ENCODE data around the gene FUOM. TPM values are rescaled to one million over a fixed set of nuclear protein-coding genes. Genes with fewer than 3 reads are reported as not detected.

The FUOM gene
- total and polyA plus RNA-seq, 2 experiments from 2014 or later: 30.8 to 33.9 TPM

- no peak overlapping the region for H3K27ac ChIP-seq (ENCODE audit: low read depth)
- peak overlapping the region; percentile 96 for H3K4me2 ChIP-seq
- no peaks in the 10 kb centered on the region for H3K36me3 Mint-ChIP-seq (ENCODE audit: low read depth)
- H4K20me1 ChIP-seq (replicated peaks; ENCODE audit: insufficient read depth): no peaks in the 10 kb centered on the region; the same call in 1 of the 2 replicates
- H3K4me1 ChIP-seq (ENCODE audit: insufficient read depth): peaks cover 5% of the 10 kb centered on the region; the same call in 1 of the 2 replicates
- H3K4me3 ChIP-seq: peak overlapping the region; percentile 74
- H3K9me3 Mint-ChIP-seq: no peaks in the 10 kb centered on the region; the same call in 2 of the 3 replicates
- peak overlapping the region; percentile 93 for H2AFZ ChIP-seq
- peaks cover 60% of the 10 kb centered on the region for H3K27me3 ChIP-seq (ENCODE audit: insufficient read depth)
- no peak overlapping the region for H3K27ac Mint-ChIP-seq
- peaks cover 41% of the 10 kb centered on the region for H3K27me3 Mint-ChIP-seq (ENCODE audit: insufficient read depth, low read depth, poor library complexity)
- peak; percentile 63 for DNase-seq (ENCODE audit: low spot score)
- H3K4me3 Mint-ChIP-seq: peak overlapping the region; percentile 77
- no peaks in the 10 kb centered on the region for H3K9me2 ChIP-seq (ENCODE audit: insufficient read depth)
- peak; percentile 35 for ATAC-seq
- H3F3A ChIP-seq (replicated peaks; ENCODE audit: low read depth): 0 out of 2 replicates have a peak, but pooled peaks cover 3% of the 10 kb centered on the region
- no peaks in the 10 kb centered on the region for H3K36me3 ChIP-seq (ENCODE audit: insufficient read depth)
- H3K4me1 Mint-ChIP-seq: peaks cover 2% of the 10 kb centered on the region; the same call in 2 of the 3 replicates
- H3K79me2 ChIP-seq (replicated peaks; ENCODE audit: insufficient read depth): no peaks in the 10 kb centered on the region
- TF ChIP-seq NANOG (IDR thresholded peaks at IDR 0.05; ENCODE audit: borderline replicate concordance) (no peak), EZH2 (IDR thresholded peaks at IDR 0.05; ENCODE audit: low read depth, unreplicated experiment) (no peak), ZNF331 (CRISPR knock-in tag; IDR thresholded peaks at IDR 0.05; ENCODE audit: low read depth) (no peak), STAT1 (IDR thresholded peaks at IDR 0.05; ENCODE audit: unreplicated experiment) (no peak), CTCF (conservative IDR thresholded peaks at IDR 0.05; ENCODE audit: low read depth in 2 of 2) (no peak), POLR2AphosphoS5 (IDR thresholded peaks at IDR 0.05; ENCODE audit: low read depth) (peak; percentile 9; the same call in 1 of the 2 replicates)
Measured at GRCh38 chr10:133378251-133379096, 20.7 kb upstream of the FUOM start.

- DNase-seq (ENCODE audit: low spot score) (no peak), ATAC-seq (peak; percentile 9)
- Histone ChIP-seq H3K27ac (ENCODE audit: low read depth) (no peak overlapping the region), H3F3A (replicated peaks; ENCODE audit: low read depth) (0 out of 2 replicates have a peak, but pooled peaks cover 3% of the 10 kb centered on the region), H3K4me1 (ENCODE audit: insufficient read depth) (peaks cover 5% of the 10 kb centered on the region; the same call in 1 of the 2 replicates), H3K79me2 (replicated peaks; ENCODE audit: insufficient read depth) (no peaks in the 10 kb centered on the region), H3K27me3 (ENCODE audit: insufficient read depth) (peaks cover 60% of the 10 kb centered on the region), H3K36me3 (ENCODE audit: insufficient read depth) (no peaks in the 10 kb centered on the region), H4K20me1 (replicated peaks; ENCODE audit: insufficient read depth) (no peaks in the 10 kb centered on the region; the same call in 1 of the 2 replicates), H3K9me2 (ENCODE audit: insufficient read depth) (no peaks in the 10 kb centered on the region), H3K4me2 (peak overlapping the region; percentile 96), H2AFZ (peak overlapping the region; percentile 93), H3K4me3 (peak overlapping the region; percentile 74)
- Mint-ChIP-seq H3K36me3 (ENCODE audit: low read depth) (no peaks in the 10 kb centered on the region), H3K4me1 (peaks cover 2% of the 10 kb centered on the region; the same call in 2 of the 3 replicates), H3K27ac (no peak overlapping the region), H3K9me3 (no peaks in the 10 kb centered on the region; the same call in 2 of the 3 replicates), H3K27me3 (ENCODE audit: insufficient read depth, low read depth, poor library complexity) (peaks cover 41% of the 10 kb centered on the region), H3K4me3 (peak overlapping the region; percentile 77)
- TF ChIP-seq EZH2phosphoT487 (IDR thresholded peaks at IDR 0.05; ENCODE audit: unreplicated experiment) (no peak), REST (IDR thresholded peaks at IDR 0.05; ENCODE audit: unreplicated experiment) (no peak), CREB1 (CRISPR knock-in tag; IDR thresholded peaks at IDR 0.05; ENCODE audit: low read depth) (no peak), EZH2 (IDR thresholded peaks at IDR 0.05; ENCODE audit: low read depth, unreplicated experiment) (no peak), POLR2AphosphoS5 (IDR thresholded peaks at IDR 0.05; ENCODE audit: low read depth) (no peak), STAT1 (IDR thresholded peaks at IDR 0.05; ENCODE audit: unreplicated experiment) (no peak), JUNB (IDR thresholded peaks at IDR 0.05; ENCODE audit: unreplicated experiment) (no peak), CTCF (conservative IDR thresholded peaks at IDR 0.05; ENCODE audit: low read depth in 2 of 2) (no peak), ZNF331 (CRISPR knock-in tag; IDR thresholded peaks at IDR 0.05; ENCODE audit: low read depth) (no peak)
Measured at GRCh38 chr10:133377818-133378250, 20.0 kb upstream of the FUOM start.

Measured in GM23338 (cell line).